HepG2 (cell line): Measurements from ENCODE around the gene VWA7. TPM values are rescaled to one million over a fixed set of nuclear protein-coding genes. Genes with fewer than 3 reads are reported as not detected.

ENCODE experiments used
- CAMTA2 ChIP-seq: sonication (generic); formaldehyde crosslinking; IDR thresholded peaks from 2 replicates; pipeline ENCODE4 v1.4.0; 2020; ENCODE audit warnings: mild to moderate bottlenecking, missing genetic modification reagents, borderline replicate concordance
- DPF2 ChIP-seq: sonication (generic); formaldehyde crosslinking; IDR thresholded peaks from 2 replicates; pipeline ENCODE4 v1.4.0; 2020; ENCODE audit warnings: mild to moderate bottlenecking, low read depth, missing genetic modification reagents, borderline replicate concordance
- HDAC1 ChIP-seq: sonication (generic); formaldehyde crosslinking; IDR thresholded peaks from 2 replicates; pipeline ENCODE4 v1.5.1; 2020; ENCODE audit warnings: mild to moderate bottlenecking, missing genetic modification reagents
- HMG20B ChIP-seq: conservative IDR thresholded peaks from 2 replicates; pipeline ENCODE4 v1.6.1; 2016; ENCODE audit warnings: missing genetic modification reagents, missing compliant biosample characterization
- HOXA7 ChIP-seq: sonication (generic); formaldehyde crosslinking; IDR thresholded peaks from 2 replicates; pipeline ENCODE4 v1.8.1; 2022; ENCODE audit warnings: mild to moderate bottlenecking, missing genetic modification reagents, moderate library complexity
- KAT8 ChIP-seq: IDR thresholded peaks from 2 replicates; pipeline ENCODE4 v1.6.1; 2016; ENCODE audit warnings: missing genetic modification reagents, missing compliant biosample characterization
- KLF16 ChIP-seq, 2 experiments: sonication (generic) in 1 of 2; formaldehyde crosslinking in 1 of 2; IDR thresholded peaks; 2 replicates each; pipeline versions ENCODE4 v1.6.1 to v1.8.0; 2016 to 2023; ENCODE audit warnings: missing genetic modification reagents in 2 of 2, missing compliant biosample characterization in 1 of 2
- KMT2A ChIP-seq: sonication (generic); formaldehyde crosslinking; IDR thresholded peaks from 2 replicates; pipeline ENCODE4 v1.4.0; 2020; ENCODE audit warnings: missing genetic modification reagents
- NCOR1 ChIP-seq: fragments of 200-600 bp; sonication (generic); IDR thresholded peaks from 2 replicates; pipeline ENCODE4 v1.7.0; 2017; ENCODE audit warnings: antibody characterized with exemption, low read length, borderline replicate concordance
- PHB2 ChIP-seq: fragments of 450-650 bp; IDR thresholded peaks from 2 replicates; pipeline ENCODE4 v1.6.1; 2018; ENCODE audit not compliant: partially characterized antibody
- PHF21A ChIP-seq: sonication (generic); formaldehyde crosslinking; IDR thresholded peaks from 2 replicates; pipeline ENCODE4 v1.5.0; 2020; ENCODE audit warnings: mild to moderate bottlenecking, missing genetic modification reagents
- SAFB2 ChIP-seq: sonication (generic); formaldehyde crosslinking; IDR thresholded peaks from 2 replicates; pipeline ENCODE4 v1.5.1; 2020; ENCODE audit warnings: missing genetic modification reagents, low read depth, mild to moderate bottlenecking, borderline replicate concordance
- SAP130 ChIP-seq: IDR thresholded peaks from 2 replicates; pipeline ENCODE4 v1.6.1; 2016; ENCODE audit warnings: low read depth
- SNRNP70 ChIP-seq: fragments of 200-400 bp; formaldehyde crosslinking; IDR thresholded peaks from 2 replicates; pipeline ENCODE4 v1.6.1; 2017; ENCODE audit warnings: mild to moderate bottlenecking, low read depth, low read length, moderate library complexity
- TCF7L2 ChIP-seq: IDR thresholded peaks from 2 replicates; pipeline ENCODE4 v1.6.1; 2011; ENCODE audit warnings: mild to moderate bottlenecking, low read depth, low read length, moderate library complexity
- YY1 ChIP-seq: IDR thresholded peaks from 2 replicates; pipeline ENCODE4 v1.6.1; 2011; ENCODE audit warnings: low read length, low read depth, moderate library complexity, mild to moderate bottlenecking; ENCODE audit not compliant: insufficient read depth, insufficient replicate concordance
- ZBTB7B ChIP-seq: sonication (generic); formaldehyde crosslinking; IDR thresholded peaks from 2 replicates; pipeline ENCODE4 v1.4.0; 2020; ENCODE audit warnings: missing genetic modification reagents
- ZNF33A ChIP-seq: sonication (generic); formaldehyde crosslinking; IDR thresholded peaks from 2 replicates; pipeline ENCODE4 v1.5.1; 2020; ENCODE audit warnings: missing genetic modification reagents, mild to moderate bottlenecking, moderate library complexity, borderline replicate concordance
- ZNF510 ChIP-seq: sonication (generic); formaldehyde crosslinking; IDR thresholded peaks from 2 replicates; pipeline ENCODE4 v1.4.0; 2020; ENCODE audit warnings: low read depth, mild to moderate bottlenecking, missing genetic modification reagents
- ZNF644 ChIP-seq: IDR thresholded peaks from 2 replicates; pipeline ENCODE4 v1.6.1; 2016; ENCODE audit warnings: low read depth
- ZNF646 ChIP-seq: sonication (generic); formaldehyde crosslinking; IDR thresholded peaks from 2 replicates; pipeline ENCODE4 v1.9.0; 2021; ENCODE audit warnings: mild to moderate bottlenecking, missing genetic modification reagents
- ZNF746 ChIP-seq: sonication (generic); formaldehyde crosslinking; IDR thresholded peaks from 2 replicates; pipeline ENCODE4 v1.8.0; 2022; ENCODE audit warnings: mild to moderate bottlenecking, missing genetic modification reagents
- ZNF782 ChIP-seq: sonication (generic); formaldehyde crosslinking; IDR thresholded peaks from 2 replicates; pipeline ENCODE4 v1.4.0; 2020; ENCODE audit warnings: missing genetic modification reagents, mild to moderate bottlenecking, borderline replicate concordance
- polyA plus RNA-seq, 8 experiments: library from polyadenylated mRNA; depleted of rRNA in 3 of 8; stranded (reverse) in 7 of 8; unstranded in 1 of 8; fragments of >200 nt; fragmentation: Illumina TruSeq in 4 of 8; extraction: Trizol in 4 of 8; gene quantifications; 2 replicates each; pipeline versions ENCODE4 v1.2.1 to v1.2.3, GENCODE V29; 2011 to 2016; ENCODE audit warnings: low read depth in 4 of 8, missing spikeins in 1 of 8, mixed read lengths in 1 of 8; ENCODE audit not compliant: insufficient read depth in 1 of 8
- total RNA-seq, 5 experiments: library from RNA; depleted of rRNA; stranded (reverse); fragments of >200 nt; fragmentation: Illumina TruSeq; extraction: Trizol; gene quantifications; 2 replicates each; pipeline ENCODE4 v1.2.3, GENCODE V29; 2016; ENCODE audit warnings: low read depth in 1 of 5
- TF ChIP-seq, protein P1 (sequence below): sonication (generic); formaldehyde crosslinking; IDR thresholded peaks from 2 replicates; pipeline ENCODE4 v1.5.0; 2020; ENCODE audit warnings: mild to moderate bottlenecking, missing genetic modification reagents

Gene VWA7
- total and polyA plus RNA-seq, 2 of the 13 experiments (the other 11 are each of a cell fraction or from before 2014, with no cell fraction given) = 0.86 to 3.3 TPM

DNA sequence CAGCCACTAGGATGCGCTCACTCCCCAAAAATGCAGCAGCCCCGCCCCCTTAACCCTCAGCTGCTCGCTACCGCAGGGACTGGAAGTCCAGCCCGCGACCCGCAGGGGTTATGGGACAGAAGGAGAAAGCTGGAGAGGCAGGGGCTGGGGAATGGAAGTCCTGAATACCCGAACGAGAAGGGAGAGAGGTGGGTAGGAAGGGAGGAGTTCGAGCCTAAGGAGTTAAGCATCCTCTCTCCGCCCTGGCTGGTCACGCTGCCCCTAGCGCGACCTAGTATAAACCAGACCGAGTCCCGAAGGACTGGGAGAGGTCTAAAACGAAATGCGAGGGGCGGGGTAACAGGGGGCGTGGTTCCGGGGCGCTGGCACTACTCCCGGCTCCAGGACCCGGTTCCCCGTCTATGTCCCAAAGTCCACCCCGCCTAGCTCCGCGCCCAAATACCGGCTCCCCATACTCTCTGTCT lies 47.6 kb downstream of the VWA7 start (continued):
- peak; percentile 60 for TF ChIP-seq YY1
- TF ChIP-seq TCF7L2 = no peak
- 0 out of 2 replicates have a peak, but pooled peaks have one; percentile 37 for TF ChIP-seq HMG20B (CRISPR knock-in tag)
- no peak for TF ChIP-seq PHB2
- peak; percentile 90 for TF ChIP-seq ZBTB7B (CRISPR knock-in tag)
- TF ChIP-seq NCOR1 = no peak; the same call in 1 of the 2 replicates
- TF ChIP-seq ZNF33A = no peak; the same call in 1 of the 2 replicates
- 0 out of 2 replicates have a peak, but pooled peaks have one; percentile 52 for TF ChIP-seq SAFB2 (CRISPR knock-in tag)
- no peak for TF ChIP-seq ZNF782 (CRISPR knock-in tag)
- TF ChIP-seq, protein P1, sequence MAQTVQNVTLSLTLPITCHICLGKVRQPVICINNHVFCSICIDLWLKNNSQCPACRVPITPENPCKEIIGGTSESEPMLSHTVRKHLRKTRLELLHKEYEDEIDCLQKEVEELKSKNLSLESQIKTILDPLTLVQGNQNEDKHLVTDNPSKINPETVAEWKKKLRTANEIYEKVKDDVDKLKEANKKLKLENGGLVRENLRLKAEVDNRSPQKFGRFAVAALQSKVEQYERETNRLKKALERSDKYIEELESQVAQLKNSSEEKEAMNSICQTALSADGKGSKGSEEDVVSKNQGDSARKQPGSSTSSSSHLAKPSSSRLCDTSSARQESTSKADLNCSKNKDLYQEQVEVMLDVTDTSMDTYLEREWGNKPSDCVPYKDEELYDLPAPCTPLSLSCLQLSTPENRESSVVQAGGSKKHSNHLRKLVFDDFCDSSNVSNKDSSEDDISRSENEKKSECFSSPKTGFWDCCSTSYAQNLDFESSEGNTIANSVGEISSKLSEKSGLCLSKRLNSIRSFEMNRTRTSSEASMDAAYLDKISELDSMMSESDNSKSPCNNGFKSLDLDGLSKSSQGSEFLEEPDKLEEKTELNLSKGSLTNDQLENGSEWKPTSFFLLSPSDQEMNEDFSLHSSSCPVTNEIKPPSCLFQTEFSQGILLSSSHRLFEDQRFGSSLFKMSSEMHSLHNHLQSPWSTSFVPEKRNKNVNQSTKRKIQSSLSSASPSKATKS (CRISPR knock-in tag) = no peak
- TF ChIP-seq ZNF510 (CRISPR knock-in tag) = no peak
- no peak for TF ChIP-seq HOXA7
- TF ChIP-seq KMT2A (CRISPR knock-in tag) = no peak
- peak; percentile 83 for TF ChIP-seq ZNF746 (CRISPR knock-in tag)
- no peak for TF ChIP-seq DPF2 (CRISPR knock-in tag)
- TF ChIP-seq ZNF646 (CRISPR knock-in tag) = no peak
- peak in 1 of 2 experiments; percentile 98; a peak in 2 of 4 replicates for TF ChIP-seq KLF16 (CRISPR knock-in tag; IDR thresholded peaks at IDR 0.05)
- TF ChIP-seq SNRNP70 = no peak
- peak; percentile 79 for TF ChIP-seq SAP130 (CRISPR knock-in tag)
- TF ChIP-seq CAMTA2 = 0 out of 2 replicates have a peak, but pooled peaks have one; percentile 4
- TF ChIP-seq ZNF644 = no peak
- TF ChIP-seq PHF21A (CRISPR knock-in tag) = peak; percentile 77
- TF ChIP-seq HDAC1 (CRISPR knock-in tag) = peak; percentile 78
- 0 out of 2 replicates have a peak, but pooled peaks have one; percentile 60 for TF ChIP-seq KAT8
